ENCODE results near the gene HMGXB3. TPM values are rescaled to one million over a fixed set of nuclear protein-coding genes. Genes with fewer than 3 reads are reported as not detected.

The HMGXB3 gene
- total RNA-seq, 1 experiment from 2014 or later = 43.8 TPM

DNA sequence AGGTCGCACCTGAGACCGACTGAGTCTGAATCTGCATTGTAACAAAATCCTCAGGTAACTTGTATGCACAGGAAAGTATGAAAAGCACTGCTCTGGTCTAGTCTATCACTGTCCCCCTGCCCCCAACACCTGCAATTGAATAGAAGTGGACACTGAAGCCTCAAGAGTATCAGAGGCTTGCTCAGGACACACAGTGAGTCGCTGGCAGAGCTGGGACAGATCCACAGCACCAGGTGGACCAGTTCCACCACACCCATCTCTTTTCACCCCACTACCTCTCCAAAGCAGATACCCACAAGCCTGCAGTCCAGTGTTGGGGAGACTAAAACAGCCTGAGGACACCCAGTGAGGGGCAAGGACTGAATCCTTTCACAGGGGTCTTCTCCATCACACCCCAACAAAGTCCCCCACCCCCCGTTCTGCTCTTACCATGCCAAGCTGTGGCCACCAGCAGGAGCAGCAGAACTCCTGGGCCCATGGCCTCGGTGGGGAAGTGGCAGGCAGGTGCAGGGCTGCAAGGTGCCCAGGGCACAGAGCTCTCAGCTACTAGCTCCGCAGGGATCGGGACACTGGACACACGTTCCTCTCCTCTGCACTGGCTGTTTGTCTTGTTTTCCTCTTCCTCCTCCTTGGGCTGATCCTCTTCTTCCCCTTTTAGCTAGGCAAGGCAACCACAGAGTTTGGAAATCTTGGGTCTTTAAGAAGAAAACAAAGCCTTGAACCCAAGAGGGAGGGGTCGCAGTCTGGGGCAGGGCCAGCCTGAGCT lies 85.6 kb downstream of the HMGXB3 start, which contains the start of gene CSF1R:
Gene CSF1R (minus strand): TSS at position 605 of the 766 bp plus-strand sequence. CDS start 127 bp downstream, at position 478.
- no peak for DNase-seq
- ChIA-PET POLR2A (no interaction called here), CTCF (interaction anchor here (0.6 kb wide), 1 partner anchor 310 kb away, joined by 5 read pairs; no protein-coding TSS in a partner anchor)
- peaks cover 17% of the 10 kb centered on the region for H3K4me1 Mint-ChIP-seq (ENCODE audit: low read depth, unreplicated experiment)
- Histone ChIP-seq H3K4me1 (peaks cover 10% of the 10 kb centered on the region), H3K27me3 (replicated peaks; ENCODE audit: control insufficient read depth, insufficient read depth, low read length) (no peaks in the 10 kb centered on the region), H3K4me3 (ENCODE audit: low read depth, low read length) (no peak within 1 kb of the TSS), H3K36me3 (ENCODE audit: control insufficient read depth, insufficient read depth, low read length) (no peaks in the 10 kb centered on the region), H3K9me3 (no peaks in the 10 kb centered on the region)
- H3K27me3 Mint-ChIP-seq (ENCODE audit: insufficient read depth, unreplicated experiment) = no peaks in the 10 kb centered on the region
- TF ChIP-seq, protein P1, sequence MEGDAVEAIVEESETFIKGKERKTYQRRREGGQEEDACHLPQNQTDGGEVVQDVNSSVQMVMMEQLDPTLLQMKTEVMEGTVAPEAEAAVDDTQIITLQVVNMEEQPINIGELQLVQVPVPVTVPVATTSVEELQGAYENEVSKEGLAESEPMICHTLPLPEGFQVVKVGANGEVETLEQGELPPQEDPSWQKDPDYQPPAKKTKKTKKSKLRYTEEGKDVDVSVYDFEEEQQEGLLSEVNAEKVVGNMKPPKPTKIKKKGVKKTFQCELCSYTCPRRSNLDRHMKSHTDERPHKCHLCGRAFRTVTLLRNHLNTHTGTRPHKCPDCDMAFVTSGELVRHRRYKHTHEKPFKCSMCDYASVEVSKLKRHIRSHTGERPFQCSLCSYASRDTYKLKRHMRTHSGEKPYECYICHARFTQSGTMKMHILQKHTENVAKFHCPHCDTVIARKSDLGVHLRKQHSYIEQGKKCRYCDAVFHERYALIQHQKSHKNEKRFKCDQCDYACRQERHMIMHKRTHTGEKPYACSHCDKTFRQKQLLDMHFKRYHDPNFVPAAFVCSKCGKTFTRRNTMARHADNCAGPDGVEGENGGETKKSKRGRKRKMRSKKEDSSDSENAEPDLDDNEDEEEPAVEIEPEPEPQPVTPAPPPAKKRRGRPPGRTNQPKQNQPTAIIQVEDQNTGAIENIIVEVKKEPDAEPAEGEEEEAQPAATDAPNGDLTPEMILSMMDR (IDR thresholded peaks at IDR 0.05; ENCODE audit: insufficient read depth in 1 of 2, low read depth in 1 of 2, low read length in 1 of 2, severe bottlenecking in 1 of 2, unreplicated experiment in 1 of 2) = no peak
- no peaks in the 10 kb centered on the region for H3K36me3 Mint-ChIP-seq (ENCODE audit: insufficient read depth, unreplicated experiment)
- BruUV-seq (replicated peaks) = no TSS peak
- intact Hi-C loops (cut with micrococcal nuclease; ENCODE audit: unreplicated experiment) = no loop called here
- H3K4me3 Mint-ChIP-seq (ENCODE audit: unreplicated experiment) = no peak within 1 kb of the TSS
- H3K27ac Mint-ChIP-seq (ENCODE audit: unreplicated experiment) = no peak within 1 kb of the TSS
- H3K9me3 Mint-ChIP-seq (ENCODE audit: unreplicated experiment) = no peaks in the 10 kb centered on the region

GRCh38 chr5:150092159-150092787 lies 91.7 kb downstream of the HMGXB3 start:
- BruUV-seq (replicated peaks) = no TSS peak
- no peak overlapping the region for H3K4me3 ChIP-seq (ENCODE audit: low read depth, low read length)
- intact Hi-C loops (cut with micrococcal nuclease; ENCODE audit: unreplicated experiment) = no loop called here
- Mint-ChIP-seq H3K4me1 (ENCODE audit: low read depth, unreplicated experiment) (peaks cover 31% of the 10 kb centered on the region), H3K9me3 (ENCODE audit: unreplicated experiment) (no peaks in the 10 kb centered on the region), H3K4me3 (ENCODE audit: unreplicated experiment) (no peak overlapping the region), H3K27ac (ENCODE audit: unreplicated experiment) (no peak overlapping the region), H3K36me3 (ENCODE audit: insufficient read depth, unreplicated experiment) (no peaks in the 10 kb centered on the region), H3K27me3 (ENCODE audit: insufficient read depth, unreplicated experiment) (peaks cover 2% of the 10 kb centered on the region)
- POLR2A ChIA-PET = no interaction called here
- CTCF ChIA-PET = interaction anchor here (0.6 kb wide), 2 partner anchors 84 to 150 kb away, joined by 4 to 5 read pairs; no protein-coding TSS in a partner anchor
- peaks cover 28% of the 10 kb centered on the region for H3K4me1 ChIP-seq
- H3K36me3 ChIP-seq (ENCODE audit: control insufficient read depth, insufficient read depth, low read length) = no peaks in the 10 kb centered on the region
- DNase-seq = no peak
- TF ChIP-seq, protein P1 (IDR thresholded peaks at IDR 0.05; ENCODE audit: insufficient read depth in 1 of 2, low read depth in 1 of 2, low read length in 1 of 2, severe bottlenecking in 1 of 2, unreplicated experiment in 1 of 2) = no peak
- H3K27me3 ChIP-seq (replicated peaks; ENCODE audit: control insufficient read depth, insufficient read depth, low read length) = no peaks in the 10 kb centered on the region
- no peaks in the 10 kb centered on the region for H3K9me3 ChIP-seq

DNA sequence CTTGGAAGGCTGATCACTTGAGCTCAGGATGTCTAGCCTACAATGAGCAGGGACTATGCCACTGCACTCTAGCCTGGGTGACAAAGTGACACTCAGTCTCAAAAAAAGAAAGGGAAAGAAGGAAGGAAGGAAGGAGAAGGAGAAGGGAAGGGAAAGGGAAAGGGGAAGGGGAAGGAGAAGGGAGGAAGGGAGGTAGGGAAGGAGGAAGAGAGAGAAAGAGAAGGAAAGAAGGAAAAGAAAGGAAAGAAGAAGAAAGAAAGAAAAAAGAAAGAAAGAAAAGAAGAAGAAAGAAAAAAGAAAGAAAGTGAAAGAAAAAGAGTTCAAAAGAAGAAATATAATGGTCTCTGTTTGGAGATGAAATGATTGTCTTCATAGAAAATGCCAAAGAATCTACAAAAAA lies 96.6 kb downstream of the HMGXB3 start:
- BruUV-seq (replicated peaks) = no TSS peak
- H3K4me3 Mint-ChIP-seq (ENCODE audit: unreplicated experiment) = no peak overlapping the region
- TF ChIP-seq, protein P1 (IDR thresholded peaks at IDR 0.05; ENCODE audit: insufficient read depth in 1 of 2, low read depth in 1 of 2, low read length in 1 of 2, severe bottlenecking in 1 of 2, unreplicated experiment in 1 of 2) = no peak
- Histone ChIP-seq H3K36me3 (ENCODE audit: control insufficient read depth, insufficient read depth, low read length) (no peaks in the 10 kb centered on the region), H3K27me3 (replicated peaks; ENCODE audit: control insufficient read depth, insufficient read depth, low read length) (no peaks in the 10 kb centered on the region), H3K4me3 (ENCODE audit: low read depth, low read length) (no peak overlapping the region), H3K9me3 (no peaks in the 10 kb centered on the region), H3K4me1 (peaks cover 13% of the 10 kb centered on the region)
- H3K27ac Mint-ChIP-seq (ENCODE audit: unreplicated experiment) = no peak overlapping the region
- peaks cover 10% of the 10 kb centered on the region for H3K4me1 Mint-ChIP-seq (ENCODE audit: low read depth, unreplicated experiment)
- DNase-seq = no peak
- intact Hi-C loops (cut with micrococcal nuclease; ENCODE audit: unreplicated experiment) = no loop called here
- no peaks in the 10 kb centered on the region for H3K36me3 Mint-ChIP-seq (ENCODE audit: insufficient read depth, unreplicated experiment)
- ChIA-PET POLR2A (no interaction called here), CTCF (interaction anchor here (0.5 to 0.7 kb wide), 3 partner anchors 16 to 121 kb away, joined by 3 to 7 read pairs (median 4); no protein-coding TSS in a partner anchor)
- H3K9me3 Mint-ChIP-seq (ENCODE audit: unreplicated experiment) = no peaks in the 10 kb centered on the region
- peaks cover 2% of the 10 kb centered on the region for H3K27me3 Mint-ChIP-seq (ENCODE audit: insufficient read depth, unreplicated experiment)
